ENCODE data around the gene SORBS2. TPM values are rescaled to one million over a fixed set of nuclear protein-coding genes. Genes with fewer than 3 reads are reported as not detected.

The SORBS2 gene
- total and polyA plus RNA-seq, 4 experiments from 2014 or later: not detected

- no peak overlapping the region for H3K4me3 ChIP-seq (ENCODE audit: low read length in 2 of 2)
- peaks cover 0 to 4% (median 0%) of the 10 kb centered on the region in 8 donors for H3K9me3 Mint-ChIP-seq
- no peak for DNase-seq
- intact Hi-C loops (cut with micrococcal nuclease): no loop called here
- H3K27ac Mint-ChIP-seq: no peak overlapping the region
- CTCF ChIA-PET (ENCODE audit: partially characterized antibody): no interaction called here
- peaks cover 0 to 3% of the 10 kb centered on the region in 2 donors for H3K27me3 Mint-ChIP-seq
- no peak overlapping the region for H3K4me3 Mint-ChIP-seq
- no peaks in the 10 kb centered on the region for H3K9me3 ChIP-seq (ENCODE audit: control insufficient read depth in 1 of 2, low read length in 2 of 2)
- H3K4me1 ChIP-seq (ENCODE audit: insufficient read depth, low read length): no peaks in the 10 kb centered on the region
- no peaks in the 10 kb centered on the region for H3K27me3 ChIP-seq (ENCODE audit: insufficient read depth, low read length)
- POLR2A ChIA-PET (ENCODE audit: partially characterized antibody): no interaction called here
- no peaks in the 10 kb centered on the region for H3K36me3 Mint-ChIP-seq
- no peaks in the 10 kb centered on the region for H3K4me1 Mint-ChIP-seq
- H3K27ac ChIP-seq (ENCODE audit: low read depth, low read length): no peak overlapping the region
- H3K36me3 ChIP-seq (ENCODE audit: insufficient read depth, low read length): no peaks in the 10 kb centered on the region
These were observed 12.6 kb downstream of the SORBS2 start for GRCh38 chr4:185799442-185799841.

- POLR2A ChIA-PET (ENCODE audit: partially characterized antibody): no interaction called here
- H3K4me3 Mint-ChIP-seq: no peak overlapping the region
- Histone ChIP-seq H3K4me1 (ENCODE audit: insufficient read depth, low read length) (no peaks in the 10 kb centered on the region), H3K36me3 (ENCODE audit: insufficient read depth, low read length) (no peaks in the 10 kb centered on the region), H3K9me3 (ENCODE audit: control insufficient read depth in 1 of 2, low read length in 2 of 2) (no peaks in the 10 kb centered on the region), H3K27me3 (ENCODE audit: insufficient read depth, low read length) (no peaks in the 10 kb centered on the region), H3K27ac (ENCODE audit: low read depth, low read length) (no peak overlapping the region), H3K4me3 (ENCODE audit: low read length in 2 of 2) (no peak overlapping the region)
- H3K27me3 Mint-ChIP-seq: peaks cover 0 to 3% of the 10 kb centered on the region in 2 donors
- no peaks in the 10 kb centered on the region for H3K4me1 Mint-ChIP-seq
- CTCF ChIA-PET (ENCODE audit: partially characterized antibody): no interaction called here
- peaks cover 0 to 6% (median 0%) of the 10 kb centered on the region in 8 donors for H3K9me3 Mint-ChIP-seq
- H3K27ac Mint-ChIP-seq: no peak overlapping the region
- no peak for DNase-seq
- intact Hi-C loops (cut with micrococcal nuclease): no loop called here
- H3K36me3 Mint-ChIP-seq: no peaks in the 10 kb centered on the region
These were observed 14.2 kb downstream of the SORBS2 start for GRCh38 chr4:185797596-185798338.

- DNase-seq: no peak
- H3K27me3 Mint-ChIP-seq: peaks cover 0 to 3% of the 10 kb centered on the region in 2 donors
- H3K27me3 ChIP-seq (ENCODE audit: insufficient read depth, low read length): no peaks in the 10 kb centered on the region
- no peaks in the 10 kb centered on the region for H3K36me3 Mint-ChIP-seq
- no peaks in the 10 kb centered on the region for H3K9me3 ChIP-seq (ENCODE audit: control insufficient read depth in 1 of 2, low read length in 2 of 2)
- H3K4me3 Mint-ChIP-seq: no peak overlapping the region
- CTCF ChIA-PET (ENCODE audit: partially characterized antibody): no interaction called here
- H3K4me3 ChIP-seq (ENCODE audit: low read length in 2 of 2): no peak overlapping the region
- peaks cover 0 to 6% (median 0%) of the 10 kb centered on the region in 8 donors for H3K9me3 Mint-ChIP-seq
- no peaks in the 10 kb centered on the region for H3K36me3 ChIP-seq (ENCODE audit: insufficient read depth, low read length)
- intact Hi-C loops (cut with micrococcal nuclease): no loop called here
- H3K27ac ChIP-seq (ENCODE audit: low read depth, low read length): no peak overlapping the region
- H3K4me1 ChIP-seq (ENCODE audit: insufficient read depth, low read length): no peaks in the 10 kb centered on the region
- H3K4me1 Mint-ChIP-seq: no peaks in the 10 kb centered on the region
- POLR2A ChIA-PET (ENCODE audit: partially characterized antibody): no interaction called here
- no peak overlapping the region for H3K27ac Mint-ChIP-seq
These were observed 15.0 kb downstream of the SORBS2 start for GRCh38 chr4:185797018-185797417.

- H3K36me3 Mint-ChIP-seq: no peaks in the 10 kb centered on the region
These were observed 15.8 kb downstream of the SORBS2 start for GRCh38 chr4:185796176-185796575.

GRCh38 chr4:185794637-185795036 lies 17.4 kb downstream of the SORBS2 start:
- POLR2A ChIA-PET (ENCODE audit: partially characterized antibody): no interaction called here
- H3K4me1 Mint-ChIP-seq: no peaks in the 10 kb centered on the region

More at GRCh38 chr4:185796176-185796575, 15.8 kb downstream of the SORBS2 start:
- Histone ChIP-seq H3K4me1 (ENCODE audit: insufficient read depth, low read length) (no peaks in the 10 kb centered on the region), H3K4me3 (ENCODE audit: low read length in 2 of 2) (no peak overlapping the region), H3K27ac (ENCODE audit: low read depth, low read length) (no peak overlapping the region), H3K9me3 (ENCODE audit: control insufficient read depth in 1 of 2, low read length in 2 of 2) (no peaks in the 10 kb centered on the region), H3K27me3 (ENCODE audit: insufficient read depth, low read length) (no peaks in the 10 kb centered on the region), H3K36me3 (ENCODE audit: insufficient read depth, low read length) (no peaks in the 10 kb centered on the region)
- DNase-seq: no peak
- H3K4me1 Mint-ChIP-seq: no peaks in the 10 kb centered on the region
- no peak overlapping the region for H3K27ac Mint-ChIP-seq
- ChIA-PET CTCF (ENCODE audit: partially characterized antibody) (no interaction called here), POLR2A (ENCODE audit: partially characterized antibody) (no interaction called here)
- H3K27me3 Mint-ChIP-seq: peaks cover 0 to 5% of the 10 kb centered on the region in 2 donors
- no peak overlapping the region for H3K4me3 Mint-ChIP-seq
- peaks cover 0 to 3% (median 0%) of the 10 kb centered on the region in 8 donors for H3K9me3 Mint-ChIP-seq
- intact Hi-C loops (cut with micrococcal nuclease): no loop called here

GRCh38 chr4:185793716-185794115 lies 18.3 kb downstream of the SORBS2 start:
- Mint-ChIP-seq H3K27ac (no peak overlapping the region), H3K36me3 (no peaks in the 10 kb centered on the region), H3K4me3 (no peak overlapping the region), H3K9me3 (peaks cover 0 to 1% (median 0%) of the 10 kb centered on the region in 8 donors), H3K4me1 (no peaks in the 10 kb centered on the region), H3K27me3 (peaks cover 0 to 6% of the 10 kb centered on the region in 2 donors)
- DNase-seq: no peak
- Histone ChIP-seq H3K4me1 (ENCODE audit: insufficient read depth, low read length) (no peaks in the 10 kb centered on the region), H3K36me3 (ENCODE audit: insufficient read depth, low read length) (no peaks in the 10 kb centered on the region), H3K27ac (ENCODE audit: low read depth, low read length) (no peak overlapping the region), H3K4me3 (ENCODE audit: low read length in 2 of 2) (no peak overlapping the region), H3K9me3 (ENCODE audit: control insufficient read depth in 1 of 2, low read length in 2 of 2) (no peaks in the 10 kb centered on the region), H3K27me3 (ENCODE audit: insufficient read depth, low read length) (no peaks in the 10 kb centered on the region)
- ChIA-PET CTCF (ENCODE audit: partially characterized antibody) (no interaction called here), POLR2A (ENCODE audit: partially characterized antibody) (no interaction called here)
- intact Hi-C loops (cut with micrococcal nuclease): no loop called here

More at GRCh38 chr4:185794637-185795036, 17.4 kb downstream of the SORBS2 start:
- Mint-ChIP-seq H3K27me3 (peaks cover 0 to 6% of the 10 kb centered on the region in 2 donors), H3K36me3 (no peaks in the 10 kb centered on the region), H3K4me3 (no peak overlapping the region), H3K27ac (no peak overlapping the region), H3K9me3 (peaks cover 0 to 1% (median 0%) of the 10 kb centered on the region in 8 donors)
- no peaks in the 10 kb centered on the region for H3K4me1 ChIP-seq (ENCODE audit: insufficient read depth, low read length)
- no peak overlapping the region for H3K4me3 ChIP-seq (ENCODE audit: low read length in 2 of 2)
- DNase-seq: no peak
- intact Hi-C loops (cut with micrococcal nuclease): no loop called here
- no peak overlapping the region for H3K27ac ChIP-seq (ENCODE audit: low read depth, low read length)
- CTCF ChIA-PET (ENCODE audit: partially characterized antibody): no interaction called here
- no peaks in the 10 kb centered on the region for H3K9me3 ChIP-seq (ENCODE audit: control insufficient read depth in 1 of 2, low read length in 2 of 2)
- no peaks in the 10 kb centered on the region for H3K36me3 ChIP-seq (ENCODE audit: insufficient read depth, low read length)
- H3K27me3 ChIP-seq (ENCODE audit: insufficient read depth, low read length): no peaks in the 10 kb centered on the region

- Mint-ChIP-seq H3K27me3 (peaks cover 0 to 6% of the 10 kb centered on the region in 2 donors), H3K36me3 (no peaks in the 10 kb centered on the region), H3K4me1 (no peaks in the 10 kb centered on the region), H3K27ac (no peak overlapping the region), H3K9me3 (peaks cover 0 to 1% (median 0%) of the 10 kb centered on the region in 8 donors), H3K4me3 (no peak overlapping the region)
- H3K9me3 ChIP-seq (ENCODE audit: control insufficient read depth in 1 of 2, low read length in 2 of 2): no peaks in the 10 kb centered on the region
- no peak for DNase-seq
- no peak overlapping the region for H3K4me3 ChIP-seq (ENCODE audit: low read length in 2 of 2)
- H3K27ac ChIP-seq (ENCODE audit: low read depth, low read length): no peak overlapping the region
- intact Hi-C loops (cut with micrococcal nuclease): no loop called here
- H3K4me1 ChIP-seq (ENCODE audit: insufficient read depth, low read length): no peaks in the 10 kb centered on the region
- ChIA-PET CTCF (ENCODE audit: partially characterized antibody) (no interaction called here), POLR2A (ENCODE audit: partially characterized antibody) (no interaction called here)
- H3K27me3 ChIP-seq (ENCODE audit: insufficient read depth, low read length): no peaks in the 10 kb centered on the region
- no peaks in the 10 kb centered on the region for H3K36me3 ChIP-seq (ENCODE audit: insufficient read depth, low read length)
These were observed 18.9 kb downstream of the SORBS2 start for GRCh38 chr4:185793116-185793485.

All from CD4-positive, alpha-beta memory T cell (primary cell).